GM06990 (cell line): ENCODE results near the gene RBM4.

ENCODE experiments used
- DNase-seq: peaks from one replicate; pipeline ENCODE4 v3.0.0-alpha.2; 2011; ENCODE audit not compliant: insufficient read length; ENCODE audit errors: extremely low read depth
- H3K27me3 ChIP-seq: replicated peaks from 2 replicates; pipeline ENCODE4 v1.6.0; 2011; ENCODE audit warnings: low read length; ENCODE audit not compliant: control insufficient read depth, insufficient read depth
- H3K36me3 ChIP-seq: 2 replicates; pipeline ENCODE4 v1.5.1; 2011; ENCODE audit warnings: low read length; ENCODE audit not compliant: control insufficient read depth, insufficient read depth
- H3K4me3 ChIP-seq: replicated peaks from 2 replicates; pipeline ENCODE4 v1.5.1; 2011; ENCODE audit warnings: low read depth, mild to moderate bottlenecking, control low read depth, low read length
- TF ChIP-seq, protein P1 (sequence below): IDR thresholded peaks from 2 replicates; pipeline ENCODE4 v1.5.1; 2011; ENCODE audit warnings: low read length, control low read depth, mild to moderate bottlenecking, inconsistent platforms; ENCODE audit not compliant: insufficient read depth, poor library complexity, severe bottlenecking

The RBM4 gene

DNA sequence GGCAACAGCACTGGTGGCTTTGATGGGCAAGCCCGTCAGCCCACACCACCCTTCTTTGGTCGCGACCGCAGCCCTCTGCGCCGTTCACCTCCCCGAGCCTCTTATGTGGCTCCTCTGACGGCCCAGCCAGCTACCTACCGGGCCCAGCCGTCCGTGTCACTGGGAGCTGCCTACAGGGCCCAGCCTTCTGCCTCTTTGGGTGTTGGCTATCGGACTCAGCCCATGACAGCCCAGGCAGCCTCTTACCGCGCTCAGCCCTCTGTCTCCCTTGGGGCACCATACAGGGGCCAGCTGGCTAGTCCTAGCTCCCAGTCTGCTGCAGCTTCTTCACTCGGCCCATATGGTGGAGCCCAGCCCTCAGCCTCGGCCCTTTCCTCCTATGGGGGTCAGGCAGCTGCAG lies 14.1 kb upstream of the RBM4 start:
- no peak overlapping the region for H3K4me3 ChIP-seq
- TF ChIP-seq, protein P1, sequence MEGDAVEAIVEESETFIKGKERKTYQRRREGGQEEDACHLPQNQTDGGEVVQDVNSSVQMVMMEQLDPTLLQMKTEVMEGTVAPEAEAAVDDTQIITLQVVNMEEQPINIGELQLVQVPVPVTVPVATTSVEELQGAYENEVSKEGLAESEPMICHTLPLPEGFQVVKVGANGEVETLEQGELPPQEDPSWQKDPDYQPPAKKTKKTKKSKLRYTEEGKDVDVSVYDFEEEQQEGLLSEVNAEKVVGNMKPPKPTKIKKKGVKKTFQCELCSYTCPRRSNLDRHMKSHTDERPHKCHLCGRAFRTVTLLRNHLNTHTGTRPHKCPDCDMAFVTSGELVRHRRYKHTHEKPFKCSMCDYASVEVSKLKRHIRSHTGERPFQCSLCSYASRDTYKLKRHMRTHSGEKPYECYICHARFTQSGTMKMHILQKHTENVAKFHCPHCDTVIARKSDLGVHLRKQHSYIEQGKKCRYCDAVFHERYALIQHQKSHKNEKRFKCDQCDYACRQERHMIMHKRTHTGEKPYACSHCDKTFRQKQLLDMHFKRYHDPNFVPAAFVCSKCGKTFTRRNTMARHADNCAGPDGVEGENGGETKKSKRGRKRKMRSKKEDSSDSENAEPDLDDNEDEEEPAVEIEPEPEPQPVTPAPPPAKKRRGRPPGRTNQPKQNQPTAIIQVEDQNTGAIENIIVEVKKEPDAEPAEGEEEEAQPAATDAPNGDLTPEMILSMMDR, result no peak
- no peaks in the 10 kb centered on the region for H3K27me3 ChIP-seq
- DNase-seq, result no peak
- H3K36me3 ChIP-seq, result peaks cover 49% of the 10 kb centered on the region

DNA sequence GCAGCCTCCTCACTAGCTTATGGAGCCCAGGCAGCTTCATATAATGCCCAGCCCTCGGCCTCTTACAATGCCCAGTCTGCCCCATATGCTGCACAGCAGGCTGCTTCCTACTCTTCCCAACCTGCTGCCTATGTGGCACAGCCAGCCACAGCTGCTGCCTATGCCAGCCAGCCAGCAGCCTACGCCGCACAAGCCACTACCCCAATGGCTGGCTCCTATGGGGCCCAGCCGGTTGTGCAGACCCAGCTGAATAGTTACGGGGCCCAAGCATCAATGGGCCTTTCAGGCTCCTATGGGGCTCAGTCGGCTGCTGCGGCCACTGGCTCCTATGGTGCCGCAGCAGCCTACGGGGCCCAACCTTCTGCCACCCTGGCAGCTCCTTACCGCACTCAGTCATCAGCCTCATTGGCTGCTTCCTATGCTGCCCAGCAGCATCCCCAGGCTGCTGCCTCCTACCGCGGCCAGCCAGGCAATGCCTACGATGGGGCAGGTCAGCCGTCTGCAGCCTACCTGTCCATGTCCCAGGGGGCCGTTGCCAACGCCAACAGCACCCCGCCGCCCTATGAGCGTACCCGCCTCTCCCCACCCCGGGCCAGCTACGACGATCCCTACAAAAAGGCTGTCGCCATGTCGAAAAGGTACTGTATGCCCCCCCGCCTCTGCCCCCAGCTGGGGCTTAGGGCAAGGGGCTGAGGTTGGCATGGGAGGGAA lies 13.3 kb upstream of the RBM4 start:
- peaks cover 54% of the 10 kb centered on the region for H3K36me3 ChIP-seq
- H3K4me3 ChIP-seq, result no peak overlapping the region
- DNase-seq, result no peak
- H3K27me3 ChIP-seq, result no peaks in the 10 kb centered on the region
- TF ChIP-seq, protein P1, result no peak

DNA sequence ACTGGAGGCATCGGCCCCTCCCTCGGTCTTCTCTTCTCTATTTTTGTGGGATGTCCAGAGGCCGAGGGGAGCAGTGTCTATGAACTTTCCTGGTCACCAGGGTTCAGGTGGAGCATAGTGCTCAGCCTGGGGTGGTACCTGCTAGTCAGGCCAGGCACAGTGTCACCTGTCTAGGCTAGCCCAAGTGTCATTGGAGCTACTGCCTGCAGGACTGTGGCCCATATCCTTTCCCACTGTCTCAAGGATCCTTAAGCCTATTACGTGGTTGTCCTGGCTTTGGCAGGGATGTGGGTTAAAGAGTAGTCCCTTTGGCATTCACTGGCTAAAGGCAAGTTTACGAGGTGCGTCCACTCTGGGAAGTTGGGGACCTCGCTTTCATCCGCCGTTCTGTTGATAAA lies 12.8 kb upstream of the RBM4 start:
- TF ChIP-seq, protein P1, result no peak
- DNase-seq, result no peak
- Histone ChIP-seq H3K4me3 (no peak overlapping the region), H3K36me3 (peaks cover 54% of the 10 kb centered on the region), H3K27me3 (no peaks in the 10 kb centered on the region)

DNA sequence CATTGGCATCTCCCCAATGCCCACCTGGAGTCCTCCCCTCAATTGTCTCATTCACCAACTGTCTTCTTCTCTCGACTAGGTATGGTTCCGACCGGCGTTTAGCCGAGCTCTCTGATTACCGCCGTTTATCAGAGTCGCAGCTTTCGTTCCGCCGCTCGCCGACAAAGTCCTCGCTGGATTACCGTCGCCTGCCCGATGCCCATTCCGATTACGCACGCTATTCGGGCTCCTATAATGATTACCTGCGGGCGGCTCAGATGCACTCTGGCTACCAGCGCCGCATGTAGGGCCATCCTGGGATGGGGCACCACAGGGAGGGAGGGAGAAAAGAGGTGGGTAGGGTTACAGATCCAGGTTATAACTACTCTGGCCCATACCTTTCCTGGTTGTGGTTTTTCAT lies 12.1 kb upstream of the RBM4 start:
- no peaks in the 10 kb centered on the region for H3K27me3 ChIP-seq
- H3K36me3 ChIP-seq, result peaks cover 53% of the 10 kb centered on the region
- TF ChIP-seq, protein P1, result no peak
- DNase-seq, result no peak
- H3K4me3 ChIP-seq, result no peak overlapping the region

DNA sequence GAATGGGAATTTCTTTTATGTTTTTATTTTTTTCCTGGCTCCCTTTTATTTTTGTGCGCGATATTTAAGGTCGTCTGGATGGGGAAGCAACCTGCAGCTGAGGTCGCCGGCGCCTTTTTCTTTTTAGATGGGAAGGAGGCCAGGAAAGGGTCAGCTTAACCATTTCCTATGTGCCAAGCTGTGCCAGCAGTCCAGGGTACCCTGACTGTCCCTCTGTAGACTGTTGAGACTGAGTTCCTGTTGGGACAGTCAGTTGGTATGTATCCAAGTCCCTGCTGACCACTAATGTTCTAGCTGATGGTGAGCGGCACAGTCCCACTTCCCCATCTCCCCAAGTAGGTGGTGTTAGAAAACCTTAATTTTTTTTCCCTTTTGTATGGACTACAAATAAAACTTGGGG lies 11.6 kb upstream of the RBM4 start:
- Histone ChIP-seq H3K36me3 (peaks cover 54% of the 10 kb centered on the region), H3K4me3 (no peak overlapping the region), H3K27me3 (no peaks in the 10 kb centered on the region)
- TF ChIP-seq, protein P1, result no peak
- DNase-seq, result no peak

DNA sequence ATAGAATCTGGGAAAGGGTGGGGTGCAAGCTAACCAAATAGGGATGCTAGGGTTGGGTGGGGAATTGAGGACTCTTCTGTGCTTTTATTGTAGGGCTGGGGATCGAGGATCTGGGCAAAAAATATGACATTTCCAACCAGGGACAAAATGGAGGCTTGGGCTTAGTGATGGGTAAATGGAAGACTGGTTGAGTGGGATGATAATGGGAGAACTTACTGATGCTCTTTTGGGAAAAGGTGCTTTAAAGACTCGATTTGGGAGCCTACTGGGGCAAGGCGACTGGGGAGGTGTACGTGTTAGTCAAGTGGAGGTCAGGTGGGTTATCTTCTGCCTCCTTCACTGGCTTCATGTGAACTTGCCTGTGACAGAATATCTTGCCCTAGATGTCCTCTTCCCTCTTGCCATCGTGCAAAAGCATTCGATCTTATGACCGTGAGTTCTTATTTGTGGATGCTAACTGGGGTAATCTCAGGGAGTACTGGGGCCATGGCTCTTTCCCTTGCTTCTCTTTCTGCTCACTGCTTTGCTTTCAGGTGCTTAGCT lies 10.4 kb upstream of the RBM4 start:
- Histone ChIP-seq H3K36me3 (peaks cover 51% of the 10 kb centered on the region), H3K4me3 (no peak overlapping the region), H3K27me3 (no peaks in the 10 kb centered on the region)
- no peak for DNase-seq
- TF ChIP-seq, protein P1, result no peak
